Measurements from ENCODE around the gene TANGO2.

TANGO2 gene

DNA sequence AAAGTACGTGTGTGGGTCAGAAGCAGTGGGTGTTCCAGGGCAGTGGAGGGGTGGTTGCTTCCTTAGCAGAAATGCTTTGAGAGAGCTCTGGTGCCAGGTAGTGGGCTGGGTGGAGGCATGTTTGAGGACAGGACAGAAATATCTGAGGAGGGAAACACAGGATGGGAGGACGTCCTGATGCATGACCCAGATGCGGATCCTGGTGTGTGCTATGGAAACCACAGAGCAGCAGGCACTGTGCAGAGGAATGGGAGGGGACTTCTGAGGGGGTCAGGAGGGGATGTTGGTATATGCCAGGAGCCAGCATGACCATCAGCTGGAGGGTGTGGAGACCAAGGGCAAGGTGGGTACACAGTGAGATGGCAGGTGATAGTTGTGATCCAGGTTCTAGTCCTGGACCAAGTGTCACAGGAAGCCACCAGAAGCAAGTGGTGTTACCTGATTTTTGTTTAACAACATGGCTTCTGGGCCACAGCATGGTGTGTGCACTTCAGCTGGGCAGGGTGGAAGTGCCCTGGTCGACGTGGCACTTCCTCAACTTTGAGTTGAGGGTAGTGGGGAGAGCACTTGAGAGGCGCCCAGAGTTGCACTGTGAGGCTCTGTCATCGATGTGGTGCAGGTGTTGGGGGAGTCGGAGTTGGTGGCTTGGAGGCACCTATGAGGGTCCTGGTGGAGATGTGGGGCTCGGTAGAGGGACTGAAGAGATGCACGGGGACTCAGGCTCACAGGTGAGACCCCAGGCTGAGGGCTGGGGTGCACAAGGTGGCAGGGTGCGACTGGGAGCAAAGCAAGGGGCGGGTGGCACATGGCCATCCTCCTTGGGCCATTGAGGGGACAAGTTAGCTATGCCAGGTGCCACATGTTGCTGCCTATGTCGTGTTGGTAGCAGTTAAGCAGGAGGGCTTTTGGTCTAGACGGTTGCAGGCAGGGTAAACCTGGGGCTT, 66.7 kb downstream of the TANGO2 start:
- no peak for DNase-seq (ENCODE audit: low read depth)

- no peak for DNase-seq (ENCODE audit: low read depth)
These were observed 67.3 kb downstream of the TANGO2 start for GRCh38 chr22:20088263-20088648.

- DNase-seq (ENCODE audit: low read depth) = no peak
These were observed 68.5 kb downstream of the TANGO2 start for GRCh38 chr22:20089226-20089976.

DNA sequence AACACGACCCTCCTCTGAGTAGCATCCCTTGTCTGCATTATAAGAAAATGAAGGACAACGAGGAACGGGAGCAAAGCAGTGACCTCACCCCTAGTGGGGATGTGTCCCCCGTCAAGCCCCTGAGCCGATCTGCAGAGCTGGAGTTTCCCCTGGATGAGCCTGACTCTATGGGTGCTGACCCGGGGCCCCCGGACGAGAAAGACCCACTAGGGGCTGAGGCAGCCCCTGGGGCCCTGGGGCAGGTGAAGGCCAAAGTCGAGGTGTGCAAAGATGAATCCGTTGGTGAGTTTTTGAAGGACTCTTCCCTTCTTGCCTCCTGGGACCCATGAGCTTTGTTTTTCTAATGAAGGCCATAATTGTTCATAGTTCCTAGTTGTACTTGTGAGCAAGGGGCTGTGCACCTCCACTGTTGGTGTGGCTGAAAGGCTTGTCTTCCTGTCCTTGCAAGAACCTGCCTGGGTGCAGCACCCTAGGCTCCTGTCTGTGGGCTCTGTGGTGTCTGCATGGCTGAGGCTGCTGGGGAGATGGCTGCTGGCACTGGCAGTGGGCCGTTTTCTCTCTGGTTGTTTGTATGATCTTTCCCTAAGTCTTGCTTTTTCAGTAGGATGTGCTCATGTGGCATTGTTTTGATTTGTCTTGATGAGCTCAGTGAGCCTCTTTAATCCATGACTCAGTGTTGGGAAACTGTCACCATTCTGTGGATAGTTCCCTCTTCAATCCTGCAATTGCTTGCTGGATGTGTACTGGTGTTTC, 69.2 kb downstream of the TANGO2 start:
- no peak for DNase-seq (ENCODE audit: low read depth)

GRCh38 chr22:20090730-20091240, 69.9 kb downstream of the TANGO2 start:
- DNase-seq (ENCODE audit: low read depth) = no peak

- no peak for DNase-seq (ENCODE audit: low read depth)
These were observed 71.0 kb downstream of the TANGO2 start for GRCh38 chr22:20091690-20092476.

DNA sequence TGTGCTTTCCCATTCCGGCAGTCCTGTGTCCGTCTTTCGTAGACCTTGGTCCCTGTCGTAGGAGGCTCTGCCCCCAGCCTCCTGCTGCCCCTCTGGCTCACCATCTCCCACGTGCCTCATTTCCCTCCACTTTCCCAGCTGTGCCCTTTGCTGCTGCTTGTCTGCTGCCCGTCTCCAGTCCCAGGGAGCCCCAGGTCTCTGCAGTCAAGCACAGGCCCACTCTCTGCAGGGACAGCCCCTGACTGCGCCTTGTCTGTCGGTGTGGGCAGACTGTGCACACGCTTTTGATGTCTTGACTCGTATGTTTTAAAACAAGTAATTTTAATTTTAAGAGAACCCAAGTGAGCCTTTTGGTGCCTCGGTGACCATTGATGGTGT, 71.6 kb downstream of the TANGO2 start:
- no peak for DNase-seq (ENCODE audit: low read depth)

GRCh38 chr22:20093418-20094196, 72.7 kb downstream of the TANGO2 start:
- DNase-seq (ENCODE audit: low read depth) = no peak

- DNase-seq (ENCODE audit: low read depth) = no peak
These were observed 73.4 kb downstream of the TANGO2 start for GRCh38 chr22:20094197-20094807.

GRCh38 chr22:20095521-20095920, 74.6 kb downstream of the TANGO2 start:
- no peak for DNase-seq (ENCODE audit: low read depth)

GRCh38 chr22:20096574-20097420, 75.9 kb downstream of the TANGO2 start:
- no peak for DNase-seq (ENCODE audit: low read depth)

DNA sequence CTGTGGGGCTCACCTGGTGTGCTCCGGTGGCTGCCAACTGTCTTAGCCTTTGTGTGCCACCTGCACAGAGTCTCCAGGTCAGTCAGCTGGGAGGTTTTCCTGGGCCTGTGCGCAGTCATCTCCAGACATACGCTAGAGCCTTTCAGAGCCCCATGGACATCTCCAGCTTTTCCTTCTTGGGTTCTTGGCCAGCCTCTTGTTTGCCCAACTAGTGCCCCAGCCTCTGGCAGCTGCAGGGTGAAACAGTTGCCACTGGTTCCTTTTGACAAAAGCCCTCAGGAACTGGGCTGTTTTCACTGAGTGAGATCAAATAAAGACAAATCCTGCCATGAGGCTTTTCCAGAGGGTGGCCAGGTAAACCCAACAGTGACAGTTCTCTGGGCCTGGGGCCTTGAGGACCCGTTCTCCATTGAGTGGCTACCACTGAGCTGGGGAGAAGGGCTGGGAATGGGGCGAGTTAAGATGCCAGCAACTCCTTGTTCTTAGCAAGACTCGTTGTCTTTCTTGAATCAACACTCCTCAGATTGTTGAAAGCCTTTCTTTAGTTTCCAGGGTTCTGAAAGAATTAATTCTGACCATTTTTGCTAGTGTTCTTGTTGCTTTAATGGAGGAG, 78.3 kb downstream of the TANGO2 start:
- DNase-seq (ENCODE audit: low read depth) = no peak

GRCh38 chr22:20101638-20102037, 80.7 kb downstream of the TANGO2 start:
- no peak for DNase-seq (ENCODE audit: low read depth)

DNA sequence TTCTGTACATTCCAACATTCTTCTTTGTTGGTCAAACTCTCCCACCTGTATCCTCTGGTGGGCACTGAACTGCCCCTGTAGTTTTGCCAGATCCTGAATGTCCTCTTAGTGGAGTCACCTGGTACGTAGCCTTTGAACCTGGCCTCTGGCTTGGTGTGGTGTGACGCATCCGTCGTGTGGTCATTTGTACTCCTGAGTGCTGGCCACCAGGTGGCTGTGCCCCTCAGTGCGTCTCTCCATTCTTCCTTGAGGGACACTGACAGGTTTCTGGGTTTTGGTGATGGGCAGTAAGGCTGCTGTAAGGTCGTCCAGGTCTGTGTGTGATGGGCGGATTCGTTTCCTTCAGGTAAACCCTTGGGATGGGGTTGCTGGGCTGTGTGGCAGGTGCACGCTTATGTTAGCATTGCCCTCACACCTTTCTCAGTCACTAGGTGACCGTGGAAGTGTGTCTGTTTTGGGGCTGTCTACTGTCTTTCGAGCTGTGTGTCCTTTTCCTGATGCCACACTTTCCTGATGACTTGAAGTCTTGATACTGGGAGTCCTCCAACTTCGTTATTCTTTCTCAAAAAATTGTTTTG, 81.4 kb downstream of the TANGO2 start:
- no peak for DNase-seq (ENCODE audit: low read depth)

DNA sequence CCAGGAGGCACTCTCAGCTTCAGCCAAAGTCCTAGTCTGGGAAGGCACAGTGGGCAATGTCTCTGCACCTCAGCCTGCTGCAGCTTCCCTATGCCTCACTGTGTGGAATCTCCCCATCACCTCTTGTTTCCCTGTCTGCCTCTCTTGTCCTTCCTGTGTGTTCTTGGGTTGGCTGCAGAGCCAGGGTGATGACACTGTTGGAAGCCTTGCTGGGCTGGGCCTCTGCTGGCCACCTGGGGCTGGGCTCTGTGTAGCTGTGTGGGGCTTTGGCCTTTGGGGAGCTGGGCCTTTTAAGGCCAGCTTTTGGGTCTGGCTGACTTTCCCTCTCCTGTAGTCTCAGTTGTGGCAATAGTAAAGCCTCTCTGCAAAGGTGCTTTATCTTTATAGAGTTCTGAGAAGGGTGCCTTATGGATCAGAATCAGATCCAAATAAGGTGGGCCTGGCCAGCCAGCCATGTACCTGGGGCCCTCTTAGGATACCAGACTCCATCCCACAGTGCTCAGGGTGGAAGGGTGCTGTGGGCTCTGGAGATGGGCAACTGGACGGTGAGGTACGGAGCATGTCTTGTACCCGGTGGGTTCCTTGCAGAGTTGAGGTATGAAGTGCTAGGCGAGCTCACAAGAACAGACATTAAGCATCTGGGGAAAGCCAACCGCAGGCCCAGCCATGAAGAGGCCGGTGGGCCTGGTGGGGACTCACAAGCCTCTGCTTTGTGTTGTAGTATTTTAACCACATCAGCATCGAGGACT, 84.7 kb downstream of the TANGO2 start:
- no peak for DNase-seq (ENCODE audit: low read depth)

GRCh38 chr22:20106205-20106848, 85.4 kb downstream of the TANGO2 start:
- DNase-seq (ENCODE audit: low read depth) = no peak

- DNase-seq (ENCODE audit: low read depth) = no peak
These were observed 85.9 kb downstream of the TANGO2 start for GRCh38 chr22:20106849-20107237.

Data from stimulated activated CD8-positive, alpha-beta memory T cell treated with anti-CD3 and anti-CD28 coated beads, Interleukin-4, amount 100 ng/mL, for 24 hours (primary cell).